ENCODE results near the gene NGEF. TPM values are rescaled to one million over a fixed set of nuclear protein-coding genes. Genes with fewer than 3 reads are reported as not detected.

NGEF gene
- total and polyA plus RNA-seq, 9 of the 15 experiments (the other 6 are each of a cell fraction or from before 2014, with no cell fraction given), result 0.07 to 0.17 (median 0.09) TPM; not detected in 6

GRCh38 chr2:232886176-232886575 is 126.9 kb downstream of the NGEF start:
- no peak for DNase-seq (ENCODE audit: extremely low read depth in 1 of 4, low spot score in 3 of 4)
- ChIA-PET POLR2A (no interaction called here), CTCF (ENCODE audit: low intra/inter-chr PET ratio) (no interaction called here)
- Histone ChIP-seq H3K27me3 (ENCODE audit: control insufficient read depth in 2 of 2, insufficient read depth in 2 of 2, low read length in 2 of 2) (peaks cover 19 to 68% of the 10 kb centered on the region in 2 experiments; a peak in 4 of 5 replicates), H3K9me1 (ENCODE audit: control insufficient read depth, insufficient read depth, low read length) (no peaks in the 10 kb centered on the region), H3K4me2 (ENCODE audit: insufficient read depth, low read length) (no peak overlapping the region), H3K9me3 (replicated peaks; ENCODE audit: control insufficient read depth, insufficient read depth, low read depth, low read length) (no peaks in the 10 kb centered on the region), H2AFZ (ENCODE audit: low read depth, low read length) (no peak overlapping the region), H3K27ac (ENCODE audit: extremely low read depth, low read depth, low read length) (no peak overlapping the region), H3K4me3 (no peak overlapping the region), H3K36me3 (ENCODE audit: control insufficient read depth, insufficient read depth, low read length) (no peaks in the 10 kb centered on the region), H3K79me2 (ENCODE audit: control insufficient read depth, insufficient read depth, low read length) (no peaks in the 10 kb centered on the region), H3K9ac (ENCODE audit: insufficient read depth in 1 of 2, low read depth in 2 of 2, low read length in 2 of 2) (no peak overlapping the region), H3K4me1 (replicated peaks in 1 of 2; ENCODE audit: control insufficient read depth in 2 of 2, insufficient read depth in 2 of 2, low read length in 2 of 2) (peaks cover 5 to 13% of the 10 kb centered on the region in 2 experiments; a peak in 3 of 5 replicates), H4K20me1 (replicated peaks; ENCODE audit: control insufficient read depth, insufficient read depth, low read length) (no peaks in the 10 kb centered on the region; the same call in 1 of the 2 replicates)
- in situ Hi-C loops (cut with MboI), result no loop called here
- BruUV-seq (replicated peaks), result no TSS peak
- TF ChIP-seq RBM17 (IDR thresholded peaks at IDR 0.05; ENCODE audit: borderline replicate concordance, low read depth, low read length) (no peak), ZBTB1 (CRISPR knock-in tag; IDR thresholded peaks at IDR 0.05; ENCODE audit: borderline replicate concordance, low read depth) (no peak), IRF2 (CRISPR knock-in tag; IDR thresholded peaks at IDR 0.05) (no peak), MYC (IDR thresholded peaks at IDR 0.05; ENCODE audit: low read depth, low read length) (no peak), MYC (CRISPR knock-in tag; IDR thresholded peaks at IDR 0.05; ENCODE audit: borderline replicate concordance, low read depth) (no peak), HNRNPH1 (optimal IDR thresholded peaks at IDR 0.05; ENCODE audit: low read depth, low read length) (no peak), STAG1 (CRISPR knock-in tag; IDR thresholded peaks at IDR 0.05; ENCODE audit: borderline replicate concordance) (no peak), XRCC3 (IDR thresholded peaks at IDR 0.05) (no peak), CBX8 (IDR thresholded peaks at IDR 0.05; ENCODE audit: borderline replicate concordance, extremely low read depth, low read depth, low read length, poor library complexity, severe bottlenecking) (no peak)
- 3% methylated on average over 10 of the region's 11 CpGs for WGBS (ENCODE audit: insufficient coverage, low coverage, missing lambda C conversion rate)
- no peak for FAIRE-seq
- intact Hi-C loops (cut with micrococcal nuclease), result no loop called here
- no peak for ATAC-seq

All from K562 (cell line).